Fibroblast of the aortic adventitia (primary cell): ENCODE measurements around the gene PUM2. TPM values are rescaled to one million over a fixed set of nuclear protein-coding genes. Genes with fewer than 3 reads are reported as not detected.

Experiments
- DNase-seq: peaks from one replicate; pipeline ENCODE4 v3.0.0-alpha.2; 2010; ENCODE audit warnings: low read depth
- H3K4me3 ChIP-seq: 2 replicates; pipeline ENCODE4 v1.5.1; 2011; ENCODE audit warnings: low read depth, mild to moderate bottlenecking, control low read depth, low read length, moderate library complexity
- total RNA-seq: library from RNA; depleted of rRNA; stranded (reverse); fragments of >200 nt; gene quantifications from 2 replicates; pipeline ENCODE4 v1.2.3, GENCODE V29; 2012; ENCODE audit warnings: low replicate concordance
- TF ChIP-seq, protein P1 (sequence below): IDR thresholded peaks from 2 replicates; pipeline ENCODE4 v1.5.1; 2011; ENCODE audit warnings: mild to moderate bottlenecking, low read length, control low read depth, inconsistent platforms; ENCODE audit not compliant: insufficient read depth

Gene PUM2
- total RNA-seq, 1 donor = 50.0 TPM

DNA sequence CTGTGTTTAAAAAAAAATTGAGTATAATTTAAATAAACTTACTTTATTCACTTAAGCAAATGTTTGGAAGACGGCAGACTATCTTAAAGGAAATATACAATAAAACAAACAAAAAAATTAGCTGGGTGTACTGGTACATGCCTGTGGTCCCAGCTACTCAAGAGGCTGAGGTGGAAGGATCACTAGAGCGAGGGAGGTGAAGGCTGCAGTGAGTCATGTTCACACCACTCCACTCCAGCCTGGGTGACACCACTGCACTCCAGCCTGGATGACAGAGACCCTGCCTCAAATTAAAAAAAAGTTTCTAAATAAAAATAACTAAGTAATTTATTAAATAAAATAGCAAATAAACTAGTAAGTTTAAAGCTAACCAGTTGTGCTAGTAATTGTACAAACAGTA is 7.5 kb downstream of the PUM2 start:
- no peak for DNase-seq
- no peak overlapping the region for H3K4me3 ChIP-seq
- TF ChIP-seq, protein P1, sequence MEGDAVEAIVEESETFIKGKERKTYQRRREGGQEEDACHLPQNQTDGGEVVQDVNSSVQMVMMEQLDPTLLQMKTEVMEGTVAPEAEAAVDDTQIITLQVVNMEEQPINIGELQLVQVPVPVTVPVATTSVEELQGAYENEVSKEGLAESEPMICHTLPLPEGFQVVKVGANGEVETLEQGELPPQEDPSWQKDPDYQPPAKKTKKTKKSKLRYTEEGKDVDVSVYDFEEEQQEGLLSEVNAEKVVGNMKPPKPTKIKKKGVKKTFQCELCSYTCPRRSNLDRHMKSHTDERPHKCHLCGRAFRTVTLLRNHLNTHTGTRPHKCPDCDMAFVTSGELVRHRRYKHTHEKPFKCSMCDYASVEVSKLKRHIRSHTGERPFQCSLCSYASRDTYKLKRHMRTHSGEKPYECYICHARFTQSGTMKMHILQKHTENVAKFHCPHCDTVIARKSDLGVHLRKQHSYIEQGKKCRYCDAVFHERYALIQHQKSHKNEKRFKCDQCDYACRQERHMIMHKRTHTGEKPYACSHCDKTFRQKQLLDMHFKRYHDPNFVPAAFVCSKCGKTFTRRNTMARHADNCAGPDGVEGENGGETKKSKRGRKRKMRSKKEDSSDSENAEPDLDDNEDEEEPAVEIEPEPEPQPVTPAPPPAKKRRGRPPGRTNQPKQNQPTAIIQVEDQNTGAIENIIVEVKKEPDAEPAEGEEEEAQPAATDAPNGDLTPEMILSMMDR = no peak

DNA sequence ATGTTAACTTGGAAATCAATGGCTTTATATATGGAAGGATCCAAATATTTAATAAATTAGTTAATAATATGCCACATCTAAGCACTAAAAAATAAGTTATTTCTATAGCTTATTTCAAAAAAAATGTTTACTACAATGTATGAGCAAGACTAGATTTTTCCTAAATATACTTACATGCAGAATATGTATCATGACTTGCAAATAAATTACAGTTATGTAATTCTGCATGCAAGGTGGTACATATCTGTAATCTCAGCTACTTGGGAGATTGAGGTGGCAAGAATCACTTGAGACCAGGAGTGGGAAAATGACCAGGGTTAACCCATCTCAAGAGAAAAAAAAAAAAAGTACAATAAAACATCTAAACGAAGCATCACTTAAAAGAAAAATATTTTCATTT is 11.6 kb downstream of the PUM2 start:
- TF ChIP-seq, protein P1 = no peak

GRCh38 chr2:20334605-20335203 is 15.9 kb downstream of the PUM2 start:
- TF ChIP-seq, protein P1 = no peak
- H3K4me3 ChIP-seq = no peak overlapping the region
- no peak for DNase-seq

More for the DNA sequence above, 11.6 kb downstream of the PUM2 start:
- no peak overlapping the region for H3K4me3 ChIP-seq
- DNase-seq = no peak

DNA sequence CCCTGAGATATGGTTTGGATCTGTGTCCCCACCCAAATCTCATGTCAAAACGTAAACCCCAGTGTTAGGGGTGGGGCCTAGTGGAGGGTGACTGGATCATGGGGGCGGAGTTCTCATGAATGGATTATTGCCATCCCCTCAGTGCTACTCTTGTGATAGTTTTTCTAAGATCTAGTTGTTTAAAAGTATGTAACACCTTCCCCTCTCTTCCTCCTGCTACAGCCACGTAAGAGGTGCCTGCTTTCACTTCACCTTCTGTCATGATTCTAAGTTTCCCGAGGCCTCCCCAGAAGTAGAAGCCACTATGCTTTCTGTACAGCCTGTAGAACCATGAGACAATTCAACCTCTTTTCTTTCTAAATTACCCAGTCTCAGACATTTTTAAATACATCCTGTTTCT is 16.9 kb downstream of the PUM2 start:
- TF ChIP-seq, protein P1 = no peak
- DNase-seq = no peak
- H3K4me3 ChIP-seq = no peak overlapping the region

- TF ChIP-seq, protein P1 = no peak
- no peak overlapping the region for H3K4me3 ChIP-seq
- DNase-seq = no peak
Measured at GRCh38 chr2:20330192-20330591, 20.5 kb downstream of the PUM2 start.

DNA sequence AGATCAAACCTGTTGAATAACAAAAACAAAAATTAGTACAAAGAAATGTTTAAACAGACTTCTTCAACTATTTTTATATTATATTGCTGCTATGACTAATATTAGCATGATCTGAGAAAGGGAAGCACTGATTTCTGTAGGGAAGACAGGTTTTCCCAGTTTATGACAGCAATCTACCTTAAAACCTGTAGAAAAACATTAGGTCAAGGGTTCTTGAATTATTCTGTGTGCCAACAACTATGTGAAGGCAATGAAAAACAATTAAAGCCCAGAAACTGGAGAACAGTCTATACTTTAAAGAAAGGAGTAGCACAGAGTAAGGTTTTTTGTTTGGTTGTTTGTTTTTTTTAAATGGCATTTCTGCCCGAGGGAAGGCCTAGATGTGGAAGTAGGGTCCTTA is 23.3 kb downstream of the PUM2 start:
- TF ChIP-seq, protein P1 = no peak
- H3K4me3 ChIP-seq = no peak overlapping the region
- DNase-seq = no peak
